Brain microvascular endothelial cell (primary cell): ENCODE results near the gene DENND1A.
"Not testable (repeated sequence)": the region's sequence is repeated elsewhere in the genome, so short reads cannot be mapped to it uniquely, and the experiment has no call there.

Experiments
- DNase-seq: peaks from one replicate; pipeline ENCODE4 v3.0.0-alpha.2; 2020
- H3K27ac ChIP-seq: fragments of 250-450 bp; sonication (Bioruptor Pico); 2 replicates; pipeline ENCODE4 v1.5.1; 2020; ENCODE audit warnings: mild to moderate bottlenecking, moderate library complexity
- H3K27me3 ChIP-seq: fragments of 250-450 bp; sonication (Bioruptor Pico); replicated peaks from 2 replicates; pipeline ENCODE4 v1.5.1; 2020; ENCODE audit warnings: mild to moderate bottlenecking
- H3K36me3 ChIP-seq: fragments of 250-450 bp; sonication (Bioruptor Pico); replicated peaks from 2 replicates; pipeline ENCODE4 v1.5.1; 2020; ENCODE audit warnings: mild to moderate bottlenecking
- H3K4me3 ChIP-seq: 2 replicates; pipeline ENCODE4 v1.5.1; 2011; ENCODE audit warnings: low read depth, mild to moderate bottlenecking, control low read depth, low read length, moderate library complexity
- in situ Hi-C: cut with HindIII; loops from 2 replicates; pipeline ENCODE4 v1.10.0; 2017; ENCODE audit warnings: low sequenced_read_pairs, low pct_ligation_motif_present
- TF ChIP-seq, protein P1 (sequence below): IDR thresholded peaks from 2 replicates; pipeline ENCODE4 v1.5.1; 2011; ENCODE audit warnings: low read depth, mild to moderate bottlenecking, moderate library complexity, low read length, control low read depth, inconsistent platforms; ENCODE audit errors: missing control alignments

DENND1A gene

DNA sequence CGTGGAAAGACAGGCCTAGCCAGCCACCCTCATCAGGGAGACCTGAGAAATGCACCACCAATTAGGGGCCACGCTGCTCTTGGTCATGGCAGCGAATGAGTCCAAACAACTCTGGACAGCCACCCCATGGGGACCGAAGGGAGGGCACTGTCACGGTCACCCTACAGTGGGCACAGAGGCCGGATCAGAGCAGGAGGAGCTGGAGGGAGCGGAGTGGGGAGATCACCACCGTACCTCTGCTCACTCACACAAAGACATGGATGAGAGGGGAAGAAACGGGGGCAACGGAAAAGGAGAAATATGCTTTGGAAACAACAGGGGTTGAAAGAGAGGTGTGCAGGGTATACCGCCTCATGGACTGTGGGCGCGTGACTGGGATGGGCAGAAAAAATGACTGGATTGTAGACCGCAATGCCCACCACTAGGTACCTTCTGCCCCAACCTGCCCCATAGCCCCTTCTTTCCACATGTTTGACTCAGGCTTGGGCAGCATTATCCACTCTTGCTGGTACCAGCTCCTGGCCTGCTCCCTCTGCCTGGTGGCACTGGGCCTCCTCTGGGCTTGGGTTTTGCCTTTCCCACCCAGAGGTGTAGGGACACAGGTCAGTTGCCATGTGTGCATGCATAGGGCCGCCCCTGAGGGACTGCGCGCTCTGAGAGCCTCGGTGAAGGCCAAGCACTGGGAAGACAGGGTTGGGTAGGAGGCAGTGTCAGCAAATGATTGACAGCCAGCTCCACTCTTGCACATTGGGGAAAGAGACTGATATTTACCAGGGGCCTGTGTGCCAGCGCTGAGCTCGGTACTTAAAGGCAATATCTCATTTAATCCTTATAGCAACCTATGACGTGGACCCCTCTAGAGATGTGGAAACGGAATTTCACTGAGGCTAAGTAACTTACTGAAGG is 497.3 kb downstream of the DENND1A start:
- DNase-seq: no peak
- Histone ChIP-seq H3K36me3 (no peaks in the 10 kb centered on the region), H3K27me3 (no peaks in the 10 kb centered on the region), H3K27ac (no peak overlapping the region), H3K4me3 (no peak overlapping the region)
- in situ Hi-C loops: no loop called here
- TF ChIP-seq, protein P1, sequence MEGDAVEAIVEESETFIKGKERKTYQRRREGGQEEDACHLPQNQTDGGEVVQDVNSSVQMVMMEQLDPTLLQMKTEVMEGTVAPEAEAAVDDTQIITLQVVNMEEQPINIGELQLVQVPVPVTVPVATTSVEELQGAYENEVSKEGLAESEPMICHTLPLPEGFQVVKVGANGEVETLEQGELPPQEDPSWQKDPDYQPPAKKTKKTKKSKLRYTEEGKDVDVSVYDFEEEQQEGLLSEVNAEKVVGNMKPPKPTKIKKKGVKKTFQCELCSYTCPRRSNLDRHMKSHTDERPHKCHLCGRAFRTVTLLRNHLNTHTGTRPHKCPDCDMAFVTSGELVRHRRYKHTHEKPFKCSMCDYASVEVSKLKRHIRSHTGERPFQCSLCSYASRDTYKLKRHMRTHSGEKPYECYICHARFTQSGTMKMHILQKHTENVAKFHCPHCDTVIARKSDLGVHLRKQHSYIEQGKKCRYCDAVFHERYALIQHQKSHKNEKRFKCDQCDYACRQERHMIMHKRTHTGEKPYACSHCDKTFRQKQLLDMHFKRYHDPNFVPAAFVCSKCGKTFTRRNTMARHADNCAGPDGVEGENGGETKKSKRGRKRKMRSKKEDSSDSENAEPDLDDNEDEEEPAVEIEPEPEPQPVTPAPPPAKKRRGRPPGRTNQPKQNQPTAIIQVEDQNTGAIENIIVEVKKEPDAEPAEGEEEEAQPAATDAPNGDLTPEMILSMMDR: no peak

- in situ Hi-C loops: no loop called here
- Histone ChIP-seq H3K4me3 (no peak overlapping the region), H3K27me3 (no peaks in the 10 kb centered on the region), H3K36me3 (no peaks in the 10 kb centered on the region), H3K27ac (no peak overlapping the region)
- no peak for DNase-seq
- TF ChIP-seq, protein P1: no peak
Observed at GRCh38 chr9:123431581-123431980, 498.3 kb downstream of the DENND1A start.

- in situ Hi-C loops: not testable (repeated sequence)
Observed at GRCh38 chr9:123428450-123428849, 501.5 kb downstream of the DENND1A start.

DNA sequence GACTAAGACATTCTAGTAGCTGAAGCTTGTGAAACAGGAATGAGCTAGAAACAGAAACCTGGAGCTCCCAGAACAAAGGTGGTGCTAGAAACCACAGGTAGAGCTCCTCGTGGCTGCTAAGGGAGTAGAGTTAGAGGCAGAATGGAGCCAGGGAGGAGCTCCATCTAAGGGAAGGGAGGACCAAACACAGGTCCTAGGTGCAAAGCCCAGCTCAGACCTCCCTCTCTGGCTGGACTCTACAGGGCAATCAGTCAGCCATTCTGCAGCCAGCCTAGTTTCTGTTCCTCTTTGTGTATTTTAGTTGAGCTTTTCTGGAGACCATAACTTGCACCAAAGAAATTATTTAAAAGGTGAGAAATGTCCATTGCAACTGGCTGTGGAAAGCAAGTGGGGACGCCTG is 503.5 kb downstream of the DENND1A start:
- no peaks in the 10 kb centered on the region for H3K36me3 ChIP-seq
- TF ChIP-seq, protein P1: no peak
- no peaks in the 10 kb centered on the region for H3K27me3 ChIP-seq
- in situ Hi-C loops: no loop called here
- H3K4me3 ChIP-seq: no peak overlapping the region
- no peak for DNase-seq
- H3K27ac ChIP-seq: no peak overlapping the region

More at GRCh38 chr9:123428450-123428849, 501.5 kb downstream of the DENND1A start:
- not testable (repeated sequence) for H3K36me3 ChIP-seq, H3K4me3 ChIP-seq, H3K27me3 ChIP-seq, DNase-seq, H3K27ac ChIP-seq

GRCh38 chr9:123425836-123426365 is 504.0 kb downstream of the DENND1A start:
- TF ChIP-seq, protein P1: no peak
- in situ Hi-C loops: no loop called here
- no peak for DNase-seq
- Histone ChIP-seq H3K27ac (no peak overlapping the region), H3K4me3 (no peak overlapping the region), H3K36me3 (no peaks in the 10 kb centered on the region), H3K27me3 (no peaks in the 10 kb centered on the region)

GRCh38 chr9:123425261-123425821 is 504.6 kb downstream of the DENND1A start:
- Histone ChIP-seq H3K4me3 (no peak overlapping the region), H3K27me3 (no peaks in the 10 kb centered on the region), H3K27ac (no peak overlapping the region), H3K36me3 (no peaks in the 10 kb centered on the region)
- no peak for DNase-seq
- in situ Hi-C loops: no loop called here
- TF ChIP-seq, protein P1: no peak
